NCI-H524 (cell line): ENCODE results near the gene COL18A1.
A peak's percentile ranks its signal among the peaks of the same experiment; 100 is the strongest.

Experiments
- DNase-seq, 2 experiments: peaks; one replicate each; lab custom pipeline; 2025; lab: John Stamatoyannopoulos, UW

The COL18A1 gene

GRCh38 chr21:45547545-45547900 lies 142.6 kb downstream of the COL18A1 start:
- no peak for DNase-seq

- DNase-seq, result no peak
Observed at GRCh38 chr21:45548711-45549491, 143.9 kb downstream of the COL18A1 start.

GRCh38 chr21:45549626-45550463 lies 144.9 kb downstream of the COL18A1 start:
- no peak for DNase-seq

GRCh38 chr21:45550522-45551210 lies 145.7 kb downstream of the COL18A1 start:
- no peak for DNase-seq

GRCh38 chr21:45551316-45551715 lies 146.4 kb downstream of the COL18A1 start:
- DNase-seq, result no peak

GRCh38 chr21:45551783-45552695 lies 147.1 kb downstream of the COL18A1 start:
- no peak for DNase-seq

- DNase-seq, result no peak
Observed at GRCh38 chr21:45552696-45553391, 147.9 kb downstream of the COL18A1 start.

GRCh38 chr21:45554477-45555175 lies 149.7 kb downstream of the COL18A1 start:
- DNase-seq, result peak; percentile 42 to 65

- DNase-seq, result no peak
Observed at GRCh38 chr21:45555251-45555556, 150.2 kb downstream of the COL18A1 start.

GRCh38 chr21:45555557-45556301 lies 150.8 kb downstream of the COL18A1 start:
- DNase-seq, result peak; percentile 25 to 75

GRCh38 chr21:45556302-45556644 lies 151.3 kb downstream of the COL18A1 start:
- no peak for DNase-seq

GRCh38 chr21:45556645-45557615 lies 152.0 kb downstream of the COL18A1 start:
- DNase-seq, result no peak

GRCh38 chr21:45557616-45558043 lies 152.7 kb downstream of the COL18A1 start:
- no peak for DNase-seq

GRCh38 chr21:45558044-45558721 lies 153.2 kb downstream of the COL18A1 start:
- DNase-seq, result no peak

GRCh38 chr21:45559216-45560105 lies 154.5 kb downstream of the COL18A1 start:
- DNase-seq, result no peak

GRCh38 chr21:45560106-45561021 lies 155.4 kb downstream of the COL18A1 start:
- no peak for DNase-seq
